GM19328 (cell line): Measurements from ENCODE around the gene ATP10A.

ENCODE experiments used
- ATAC-seq: cut with Tn5 transposase; IDR thresholded peaks from one replicate; pipeline ENCODE4 v1.9.1; 2021; ENCODE audit warnings: mild to moderate bottlenecking, moderate library complexity; ENCODE audit not compliant: unreplicated experiment

Gene ATP10A

DNA sequence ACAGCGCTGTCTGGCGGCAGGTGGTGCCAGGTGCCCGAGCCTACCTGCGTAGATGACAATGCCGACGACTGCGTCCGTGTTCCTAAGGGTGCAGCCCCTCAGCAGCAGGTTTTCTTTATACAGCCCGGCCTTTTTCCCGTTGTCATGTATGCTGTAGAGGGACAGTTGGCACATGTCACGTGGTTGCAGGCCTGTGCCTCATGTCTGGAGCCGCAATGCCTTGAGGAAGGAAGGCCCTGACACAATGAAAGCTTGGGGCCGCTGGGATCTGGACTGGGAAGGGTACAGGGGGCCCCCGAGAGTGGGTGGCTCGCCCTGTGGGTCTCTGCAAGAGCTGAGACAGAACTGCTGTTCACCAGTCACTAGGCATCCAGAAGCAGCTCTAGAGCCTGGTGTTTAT, 136.0 kb downstream of the ATP10A start:
- ATAC-seq = no peak

DNA sequence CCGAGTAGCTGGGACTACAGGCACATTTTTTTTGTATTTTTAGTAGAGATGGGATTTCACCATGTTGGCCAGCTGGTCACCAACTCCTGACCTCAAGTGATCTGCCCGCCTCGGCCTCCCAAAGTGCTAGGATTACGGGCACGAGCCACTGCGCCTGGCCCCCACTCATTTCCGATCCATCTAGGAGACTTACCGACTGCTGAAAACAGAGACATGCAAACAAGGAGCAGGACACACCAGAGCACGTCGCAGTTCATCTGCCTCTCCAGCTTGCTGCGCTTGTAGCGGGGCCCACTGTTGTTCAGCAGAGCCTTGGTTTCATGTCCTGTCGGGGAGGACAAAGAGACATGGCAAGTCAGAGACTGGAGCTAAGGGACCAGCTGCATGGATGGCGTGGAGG, 137.4 kb downstream of the ATP10A start:
- no peak for ATAC-seq

DNA sequence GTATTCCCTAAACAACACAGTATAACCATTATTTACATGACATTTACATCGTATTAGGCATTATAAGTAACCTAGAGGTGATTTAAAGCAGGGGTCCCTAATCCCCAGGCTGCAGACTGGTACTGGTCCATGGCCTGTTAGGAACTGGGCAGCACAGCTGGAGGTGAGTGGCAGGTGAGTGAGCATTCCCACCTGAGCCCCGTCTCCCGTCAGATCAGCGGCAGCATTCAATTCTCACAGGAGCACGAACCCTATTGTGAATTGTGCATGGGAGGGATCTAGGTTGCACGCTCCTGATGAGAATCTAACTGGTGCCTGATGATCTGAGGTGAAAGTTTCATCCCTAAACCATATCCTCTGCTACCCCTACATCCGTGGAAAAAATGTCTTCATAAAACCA, 138.2 kb downstream of the ATP10A start:
- ATAC-seq = no peak

DNA sequence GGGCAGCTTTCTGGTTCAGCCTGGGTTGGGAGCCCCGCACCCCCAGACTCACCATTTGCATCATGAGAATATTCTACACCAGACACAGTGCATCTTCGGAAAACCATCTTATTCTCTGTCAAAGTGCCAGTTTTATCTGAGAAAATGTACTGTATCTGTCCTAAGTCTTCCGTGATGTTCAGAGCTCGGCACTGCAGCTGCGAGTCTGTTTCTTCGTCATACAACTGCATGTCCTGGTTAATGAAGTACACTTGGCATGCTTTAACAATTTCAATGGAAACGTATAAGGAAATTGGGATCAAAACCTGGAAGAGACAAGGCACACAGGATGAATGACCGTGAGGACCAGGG, 141.5 kb downstream of the ATP10A start:
- no peak for ATAC-seq

DNA sequence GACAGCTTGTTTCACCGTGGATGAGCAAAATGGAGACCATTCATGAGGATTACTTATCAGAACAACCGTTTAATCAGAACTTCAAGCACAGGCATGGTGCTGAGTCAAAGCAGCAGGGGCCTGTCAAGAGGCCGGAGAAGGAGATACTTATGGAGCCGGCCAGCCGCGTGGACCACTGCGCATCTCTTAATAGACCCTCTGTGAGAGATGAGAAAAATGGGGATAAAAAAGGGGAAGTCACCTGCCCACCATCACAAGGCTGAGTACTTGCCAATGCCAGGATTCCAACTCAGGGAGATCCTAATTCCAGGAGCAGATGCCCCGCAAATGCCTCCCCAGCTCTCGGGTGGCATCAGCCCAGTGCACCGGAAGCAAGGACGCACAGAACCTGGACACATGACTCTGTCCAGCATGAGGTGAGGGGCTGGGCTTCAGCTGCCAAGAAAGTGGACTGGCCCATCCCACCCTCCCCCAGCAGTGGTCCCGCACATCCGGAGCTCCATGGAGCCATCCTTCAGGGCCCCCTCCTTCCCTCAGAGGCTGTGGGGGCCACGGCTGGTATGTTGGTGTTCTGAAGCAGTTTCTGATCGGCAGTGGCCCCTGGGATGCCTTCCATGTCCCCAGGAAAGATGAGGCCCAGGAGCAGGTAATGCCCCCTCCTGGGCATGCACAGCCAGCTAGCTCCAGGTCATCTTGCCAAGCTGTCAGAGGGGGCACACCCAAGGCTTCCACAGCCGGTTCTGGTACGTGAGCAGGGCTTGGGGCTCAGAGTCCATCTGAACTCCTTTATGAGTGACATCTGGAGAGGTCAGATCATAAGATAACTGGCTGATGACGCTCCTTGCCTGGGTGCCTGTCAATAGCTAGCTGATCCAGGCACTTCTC, 143.8 kb downstream of the ATP10A start:
- ATAC-seq = no peak

DNA sequence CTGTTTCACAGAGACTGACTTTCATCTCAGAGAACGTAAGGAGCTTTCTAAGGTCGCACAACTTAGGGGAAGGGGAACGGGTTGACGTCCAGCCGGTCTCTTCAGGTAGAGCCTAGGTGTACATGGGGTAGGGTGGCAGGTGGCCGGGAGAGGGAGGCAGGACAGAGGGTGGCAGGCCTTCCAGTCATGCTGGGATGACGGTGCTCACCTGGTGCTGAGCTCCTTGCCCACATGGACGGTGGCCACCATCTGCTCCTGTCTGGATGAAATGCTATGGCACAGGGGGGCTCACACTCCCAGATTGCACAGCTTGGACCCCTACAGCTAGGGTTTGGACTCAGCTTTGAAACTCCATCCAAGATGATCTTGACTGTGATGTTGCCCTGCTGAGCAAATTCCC, 144.5 kb downstream of the ATP10A start:
- no peak for ATAC-seq

DNA sequence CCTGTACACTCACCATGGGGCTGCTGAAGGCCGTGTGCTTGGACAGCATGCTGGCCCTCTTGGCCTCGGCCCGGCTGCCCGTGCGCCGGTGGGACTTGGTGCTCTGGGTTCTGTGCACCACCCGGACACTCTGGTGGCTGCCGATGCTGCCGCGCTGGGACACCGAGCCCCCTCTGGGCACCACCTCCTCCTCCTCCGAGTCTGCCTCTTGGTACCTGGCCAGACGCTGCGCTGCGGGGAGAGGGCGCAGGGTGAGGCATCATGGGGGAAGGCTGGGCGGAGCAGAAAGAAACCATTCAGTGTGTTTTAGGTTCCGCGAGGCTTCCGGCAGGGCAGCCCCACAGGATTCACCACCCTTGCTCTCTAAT, 145.0 kb downstream of the ATP10A start:
- no peak for ATAC-seq

DNA sequence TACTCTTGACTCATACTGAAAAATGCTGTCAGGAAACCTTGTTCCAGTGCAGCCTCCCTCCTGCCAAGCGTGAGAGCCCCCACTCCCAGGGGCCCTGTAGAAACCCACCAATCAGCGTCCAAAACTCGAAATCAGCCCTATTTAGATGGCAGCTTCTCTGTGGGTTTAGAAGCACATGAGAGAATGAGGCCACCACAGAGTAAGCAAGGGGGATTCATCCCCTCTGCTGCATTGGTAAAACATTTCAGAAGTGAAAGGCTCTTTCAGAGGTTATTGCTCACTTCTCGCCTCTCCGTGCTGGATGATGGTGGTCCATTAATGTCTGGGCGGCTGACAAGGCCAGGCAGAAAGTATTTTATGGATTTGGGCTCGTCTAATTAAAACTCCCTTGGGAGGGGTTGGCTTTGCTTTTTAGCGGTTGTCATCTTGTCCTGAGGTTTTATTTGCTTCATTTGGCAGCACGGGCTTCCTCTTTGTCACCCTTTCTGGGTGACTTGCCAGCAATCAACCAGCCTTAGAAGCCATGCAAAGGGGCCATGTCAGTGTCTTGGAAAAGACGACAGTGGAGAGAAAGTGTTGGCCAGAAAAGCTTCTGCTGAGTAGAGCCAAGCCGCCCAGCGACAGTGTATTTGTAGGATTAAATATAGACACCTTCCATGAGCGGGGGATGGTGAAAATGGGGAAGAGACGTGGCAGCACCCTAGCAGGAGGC, 145.5 kb downstream of the ATP10A start:
- no peak for ATAC-seq

DNA sequence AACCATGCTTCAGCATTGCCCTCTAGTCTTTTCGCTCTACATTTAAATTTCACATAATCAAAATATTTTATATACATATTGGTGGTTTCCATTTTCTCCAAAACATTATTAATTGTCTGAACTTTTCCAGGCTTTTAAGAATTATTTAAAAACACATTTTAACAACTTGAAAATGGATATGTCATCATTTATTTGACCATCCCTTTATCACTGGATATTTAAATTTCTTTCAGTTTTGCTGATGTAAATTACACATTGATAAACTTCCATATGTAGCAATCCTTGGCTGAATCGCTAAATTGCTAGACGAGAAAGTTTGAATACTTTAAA, 146.0 kb downstream of the ATP10A start:
- no peak for ATAC-seq

DNA sequence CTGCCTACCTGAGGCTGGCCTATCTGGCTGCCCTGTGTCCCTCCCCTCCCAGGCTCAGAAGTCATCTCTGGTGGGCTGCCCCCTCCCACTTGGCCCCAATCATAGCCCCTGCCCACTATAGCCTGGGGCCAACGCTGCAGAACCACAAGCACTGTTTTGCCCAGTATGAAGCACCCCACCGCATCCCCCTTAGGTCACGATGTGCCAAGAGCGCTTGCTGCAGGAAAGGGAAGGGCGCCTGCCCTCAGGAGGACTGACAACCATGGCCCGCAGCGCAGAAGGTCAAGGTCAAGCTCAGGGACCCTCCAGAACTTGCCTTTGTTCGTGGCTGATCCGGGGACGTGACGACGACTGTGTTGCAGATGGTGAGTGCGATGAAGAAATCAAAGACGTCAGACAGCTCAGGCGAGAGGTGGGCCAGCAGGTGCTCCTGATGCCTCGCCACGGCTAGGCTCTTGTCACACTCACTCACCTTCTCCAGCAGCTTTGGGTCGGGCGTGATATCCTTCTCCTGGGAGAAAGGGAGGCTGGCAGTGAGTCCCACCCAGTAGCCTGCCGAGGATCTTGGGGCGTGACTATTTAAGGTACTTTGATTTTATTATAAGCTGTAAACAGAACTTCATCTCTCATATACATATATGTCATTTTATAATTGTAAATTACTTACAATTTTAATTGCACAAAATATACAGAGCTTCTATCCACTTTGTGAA, 146.6 kb downstream of the ATP10A start:
- ATAC-seq = no peak

DNA sequence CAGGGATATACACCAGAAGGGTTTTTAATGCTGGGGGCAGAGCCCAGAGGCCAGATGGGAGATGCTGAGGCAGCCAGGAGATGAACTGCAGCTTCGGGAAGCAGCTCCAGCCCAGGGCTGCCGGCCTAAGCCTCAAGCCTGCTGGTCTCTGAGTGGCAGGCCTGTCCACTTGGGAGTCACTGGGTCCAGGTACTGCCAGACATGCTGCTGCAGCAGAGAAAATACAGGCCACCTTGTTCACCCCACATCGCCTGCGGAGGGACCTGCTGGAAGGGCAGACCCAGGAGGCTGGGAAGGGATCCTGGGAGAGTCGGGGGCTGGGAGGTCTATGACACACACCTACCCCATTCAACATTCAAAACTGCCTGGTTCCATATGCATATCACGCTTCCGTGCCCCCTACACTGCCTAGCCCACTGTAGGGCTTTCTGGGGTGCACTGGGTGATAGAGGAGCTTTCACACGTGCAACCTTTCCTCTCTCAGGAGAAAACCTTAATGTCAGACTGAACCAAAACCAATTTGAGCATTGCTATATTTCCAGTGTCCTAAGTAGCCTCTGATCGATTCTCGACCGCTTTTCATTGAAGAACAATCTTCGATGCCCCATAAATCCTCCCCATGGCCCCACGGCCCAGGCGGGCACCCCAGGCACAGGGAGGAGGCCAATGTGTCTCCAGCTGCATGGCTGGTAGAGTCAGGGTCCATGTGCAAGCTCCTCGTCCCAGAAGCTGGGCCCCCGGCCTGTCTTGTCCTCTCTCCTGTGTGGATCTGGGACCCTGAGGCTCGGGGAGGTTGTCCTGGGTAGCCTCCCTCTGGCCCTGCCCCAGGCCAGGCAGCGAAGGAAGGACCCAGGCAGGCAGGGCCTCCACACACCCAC, 147.4 kb downstream of the ATP10A start:
- ATAC-seq = no peak

DNA sequence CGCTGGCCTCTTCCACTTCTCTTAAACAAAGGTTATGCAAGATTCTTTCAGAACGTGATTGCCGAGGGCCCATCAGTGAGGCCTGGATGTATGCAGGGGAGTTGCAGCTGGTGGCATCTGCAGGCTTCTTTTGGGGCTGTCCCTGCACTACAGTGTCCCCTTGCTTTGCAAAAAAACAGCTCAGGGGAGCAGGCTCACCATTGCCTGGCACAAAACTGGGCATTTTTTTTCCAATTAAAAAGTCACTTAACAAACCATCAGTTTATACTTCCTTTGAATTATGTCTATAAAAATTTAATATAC, 148.6 kb downstream of the ATP10A start:
- ATAC-seq = no peak

DNA sequence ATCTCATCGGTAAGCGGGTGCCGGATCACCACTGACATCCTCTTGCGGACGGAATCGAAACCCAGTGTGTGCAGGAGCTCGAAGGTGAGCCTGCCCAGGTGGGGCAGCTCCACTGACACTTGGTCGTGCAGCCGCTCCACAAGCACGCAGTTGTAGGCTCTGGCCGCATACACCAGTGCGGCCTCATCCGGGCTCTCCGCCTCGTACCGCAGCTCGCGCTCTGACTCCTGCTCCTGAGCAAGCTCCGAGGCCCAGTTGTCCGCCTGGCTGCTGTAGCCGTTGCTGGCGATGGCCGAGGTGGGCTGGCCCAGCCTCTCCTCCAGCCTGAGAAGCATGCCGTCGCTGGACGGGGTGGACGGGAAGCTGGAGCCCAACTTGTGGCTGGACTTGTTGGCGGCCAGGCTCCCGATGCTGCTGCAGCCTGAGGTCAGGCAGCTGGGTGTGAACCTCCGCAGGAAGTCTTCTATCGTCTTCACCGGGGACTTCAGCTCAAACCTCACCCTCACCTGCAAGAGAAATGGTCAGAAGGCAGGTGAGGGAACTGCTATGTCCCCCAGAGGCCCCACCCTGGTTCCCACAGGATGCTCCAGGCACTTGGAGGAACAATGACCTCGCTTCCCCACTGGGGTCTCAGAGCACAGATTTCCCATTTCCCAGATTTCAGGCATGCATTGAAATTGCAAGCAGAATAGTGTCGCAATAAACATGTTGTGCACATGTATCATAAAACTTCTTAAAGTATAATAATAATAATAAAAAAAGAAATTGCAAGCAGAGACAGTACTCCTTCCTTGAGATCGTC, 149.2 kb downstream of the ATP10A start:
- ATAC-seq = no peak

DNA sequence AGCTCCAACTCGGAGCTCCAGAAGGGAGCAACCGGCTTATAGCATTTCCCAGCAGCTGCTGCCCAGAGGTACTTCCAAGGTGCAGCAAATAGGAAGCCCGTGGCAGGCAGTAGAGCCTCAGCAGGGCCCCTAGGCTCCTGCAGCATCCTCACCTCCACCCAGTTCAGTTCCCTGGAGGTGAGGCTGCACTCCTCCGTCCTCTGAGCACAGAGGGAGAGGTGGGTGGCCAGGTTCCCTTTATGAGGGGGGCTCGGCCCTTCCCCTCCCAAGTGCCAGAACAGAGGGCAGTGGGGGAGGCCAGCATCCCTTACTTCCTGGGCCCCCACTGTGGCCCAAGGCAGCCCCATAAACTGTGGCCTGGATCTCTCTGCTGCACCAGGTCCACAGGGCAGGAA, 150.2 kb downstream of the ATP10A start:
- ATAC-seq = no peak

DNA sequence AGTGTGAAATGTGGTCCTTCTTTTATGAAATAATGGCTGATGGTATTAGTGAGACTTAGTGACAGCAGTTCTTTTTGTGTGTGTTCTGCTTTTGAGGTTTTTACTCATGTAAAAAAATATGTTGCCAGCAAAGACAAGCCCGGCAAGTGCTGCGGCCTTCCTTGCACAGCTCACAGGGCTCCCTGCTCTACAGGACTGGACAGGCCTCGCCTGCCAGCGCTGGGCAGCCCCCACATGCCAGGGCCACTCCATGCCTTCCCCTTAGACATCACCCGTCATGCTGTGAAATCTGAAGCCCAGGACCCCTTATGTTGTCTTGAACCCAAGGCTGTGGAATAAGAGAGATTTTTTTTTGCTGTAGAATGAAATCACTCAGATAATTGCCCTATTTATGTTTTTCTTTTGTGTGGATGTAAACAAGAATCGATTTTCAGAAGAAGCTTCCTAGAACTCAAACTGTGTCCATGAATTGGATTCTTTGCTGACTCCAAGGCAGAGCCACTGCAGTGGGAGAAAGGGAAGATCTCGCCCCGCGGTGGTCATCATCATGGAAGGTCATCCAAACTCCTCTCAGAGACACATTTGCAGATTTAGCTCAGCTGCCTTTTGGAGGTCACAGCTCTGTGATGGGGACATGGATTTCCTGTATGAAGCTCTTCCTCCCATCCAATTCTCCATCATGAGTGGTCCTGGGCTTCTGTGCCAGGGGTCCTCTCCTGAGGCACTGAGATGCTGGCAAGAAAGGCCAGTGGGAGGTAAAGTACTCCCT, 150.8 kb downstream of the ATP10A start:
- no peak for ATAC-seq

DNA sequence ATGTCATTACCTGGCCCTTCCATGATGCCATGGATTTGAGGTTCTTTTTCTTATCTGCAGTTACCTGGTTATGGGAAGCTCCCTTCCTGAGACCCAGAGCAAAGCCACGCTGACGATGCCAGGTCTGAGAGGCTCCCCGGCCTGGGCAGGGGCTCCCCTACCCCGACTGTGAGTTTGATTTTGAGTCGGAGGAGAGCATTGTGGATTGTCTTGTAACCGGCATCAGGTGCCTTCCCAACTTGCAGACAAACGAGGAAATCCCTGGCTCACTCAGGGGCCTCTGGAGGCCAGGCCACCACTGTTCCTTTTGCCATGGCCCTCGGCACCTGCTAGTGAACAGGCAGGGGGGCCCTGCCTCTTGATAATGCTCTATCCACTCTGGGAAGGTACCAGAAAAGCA, 151.4 kb downstream of the ATP10A start:
- ATAC-seq = no peak

DNA sequence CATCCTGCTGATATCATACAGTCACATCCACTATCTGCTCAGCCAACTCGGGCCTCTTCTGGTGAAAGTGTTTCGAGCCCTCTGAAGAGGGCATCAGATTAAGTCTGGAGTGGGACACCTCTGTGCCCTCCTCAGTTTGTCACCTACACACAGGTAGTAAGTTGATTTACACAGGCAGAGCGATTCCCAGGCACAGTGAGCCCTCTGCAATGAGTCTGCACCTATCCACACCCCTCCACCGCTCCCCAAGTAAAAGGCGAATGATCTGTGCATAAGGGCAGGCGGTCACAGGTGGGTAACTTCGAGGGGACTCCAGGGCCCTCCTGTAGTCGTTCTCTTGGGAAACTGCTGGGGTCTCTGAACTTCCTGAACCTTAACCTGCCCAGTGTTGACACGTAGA, 152.0 kb downstream of the ATP10A start:
- ATAC-seq = no peak

DNA sequence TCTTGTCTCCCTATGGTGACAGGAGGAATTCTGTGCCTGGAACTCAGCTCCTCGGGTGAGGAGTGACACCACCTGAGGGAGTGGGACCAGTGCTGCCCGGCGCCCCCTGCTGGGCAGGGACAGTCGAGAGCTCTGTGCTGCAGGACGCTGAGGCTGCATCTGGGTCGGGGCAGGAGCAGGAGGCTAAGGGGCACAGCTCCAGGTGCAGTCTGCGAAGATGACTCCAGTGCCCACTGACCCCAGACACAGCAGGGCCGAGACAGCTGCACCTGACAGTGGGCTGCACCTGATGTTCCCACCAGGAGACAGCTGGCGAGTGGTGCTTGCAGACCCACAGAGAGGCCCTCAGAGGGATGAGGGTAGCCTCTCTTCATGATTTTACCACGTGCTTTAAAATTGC, 152.9 kb downstream of the ATP10A start:
- ATAC-seq = no peak

DNA sequence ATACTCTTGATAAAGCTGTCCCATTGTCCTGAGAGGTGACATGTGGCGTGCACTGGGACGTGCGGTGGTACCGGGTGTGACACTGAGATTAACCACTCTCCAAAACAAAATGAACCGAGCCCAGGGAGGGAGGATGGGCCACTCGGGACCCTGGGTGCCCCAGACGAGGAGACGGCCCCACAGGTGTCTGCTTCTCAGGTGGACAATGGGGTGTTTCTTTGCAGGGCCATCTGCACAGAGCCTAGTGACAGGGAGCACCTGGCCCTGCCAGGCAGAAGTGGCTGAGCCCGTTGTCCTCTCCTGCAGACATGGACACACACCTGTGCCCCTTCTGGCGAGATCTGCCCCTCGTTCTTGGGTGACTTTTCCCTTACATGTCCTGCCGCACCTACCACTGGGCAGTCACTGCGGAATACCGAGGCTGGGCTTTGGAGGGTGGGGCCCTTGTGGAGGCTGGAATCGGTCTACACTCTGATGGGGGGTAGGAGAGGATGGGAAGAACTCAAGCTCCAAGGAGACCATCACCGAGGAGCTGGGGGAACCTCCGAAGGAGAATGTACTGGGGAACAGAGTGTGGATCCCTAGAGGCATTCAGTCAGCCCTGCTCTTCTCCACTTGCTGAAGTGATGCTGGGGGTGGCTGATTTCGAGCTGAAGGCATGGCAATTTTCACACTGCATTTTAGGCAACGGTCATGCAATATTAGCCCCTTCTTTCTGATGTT, 153.5 kb downstream of the ATP10A start:
- ATAC-seq = no peak
